H1 (cell line): ENCODE results near the gene GALNT17. TPM values are rescaled to one million over a fixed set of nuclear protein-coding genes. Genes with fewer than 3 reads are reported as not detected.

ENCODE experiments used
- BACH1 ChIP-seq: IDR thresholded peaks from 2 replicates; pipeline ENCODE4 v1.6.1; 2012; ENCODE audit warnings: low read length, improper control_type of control experiment
- CHD7 ChIP-seq: fragments of 300-600 bp; sonication (generic); IDR thresholded peaks from 2 replicates; pipeline ENCODE4 v1.7.1; 2012; ENCODE audit warnings: low read length, moderate library complexity, mild to moderate bottlenecking, inconsistent platforms; ENCODE audit not compliant: insufficient replicate concordance
- CTCF ChIP-seq, 3 experiments: IDR thresholded peaks; 1 replicate in 2 of 3; 2 replicates in 1 of 3; pipeline versions ENCODE4 v1.5.1 to v1.6.1; 2011; ENCODE audit warnings: low read length in 3 of 3, mild to moderate bottlenecking in 3 of 3, inconsistent platforms in 2 of 3, low read depth in 1 of 3, moderate library complexity in 1 of 3; ENCODE audit not compliant: insufficient read depth in 1 of 3; ENCODE audit errors: control extremely low read depth in 1 of 3
- EP300 ChIP-seq, 2 experiments: IDR thresholded peaks; 1 replicate in 1 of 2; 2 replicates in 1 of 2; pipeline ENCODE4 v1.6.1; 2011 to 2012; ENCODE audit warnings: low read depth in 2 of 2, low read length in 2 of 2, mild to moderate bottlenecking in 2 of 2, borderline replicate concordance in 1 of 2, inconsistent platforms in 1 of 2, moderate library complexity in 1 of 2
- FOSL1 ChIP-seq: IDR thresholded peaks from 2 replicates; pipeline ENCODE4 v1.6.1; 2011; ENCODE audit warnings: mild to moderate bottlenecking, low read depth, low read length, moderate library complexity; ENCODE audit not compliant: insufficient read depth
- KDM5A ChIP-seq: fragments of 200-600 bp; IDR thresholded peaks from 2 replicates; pipeline ENCODE4 v1.7.1; 2012; ENCODE audit warnings: mild to moderate bottlenecking, low read length, inconsistent platforms, mixed read lengths
- SIRT6 ChIP-seq: IDR thresholded peaks from one replicate; pipeline ENCODE4 v1.7.1; 2012; ENCODE audit warnings: low read length, inconsistent platforms
- polyA plus RNA-seq, 7 experiments: library from polyadenylated mRNA; depleted of rRNA in 3 of 7; stranded (reverse) in 5 of 7; unstranded in 2 of 7; fragments of >200 nt in 5 of 7; fragments of 200-250 nt in 2 of 7; gene quantifications; 1 replicate in 5 of 7; 2 replicates in 1 of 7; 4 replicates in 1 of 7; pipeline versions ENCODE4 v1.2.1 to v1.2.3, GENCODE V29; 2011 to 2013; ENCODE audit warnings: missing spikeins in 2 of 7, mixed read lengths in 2 of 7
- total RNA-seq: library from RNA; stranded (reverse); fragmentation: NEBNext Ultra II Directional; extraction: Animal tissue kit (Norgen Biotek cat#: 25700); gene quantifications from 2 replicates; pipeline ENCODE4 v1.2.1, GENCODE V29; 2021

The GALNT17 gene
- total and polyA plus RNA-seq, 2 of the 8 experiments (the other 6 are each of a cell fraction or from before 2014, with no cell fraction given) = 37.7 to 47.0 TPM

DNA sequence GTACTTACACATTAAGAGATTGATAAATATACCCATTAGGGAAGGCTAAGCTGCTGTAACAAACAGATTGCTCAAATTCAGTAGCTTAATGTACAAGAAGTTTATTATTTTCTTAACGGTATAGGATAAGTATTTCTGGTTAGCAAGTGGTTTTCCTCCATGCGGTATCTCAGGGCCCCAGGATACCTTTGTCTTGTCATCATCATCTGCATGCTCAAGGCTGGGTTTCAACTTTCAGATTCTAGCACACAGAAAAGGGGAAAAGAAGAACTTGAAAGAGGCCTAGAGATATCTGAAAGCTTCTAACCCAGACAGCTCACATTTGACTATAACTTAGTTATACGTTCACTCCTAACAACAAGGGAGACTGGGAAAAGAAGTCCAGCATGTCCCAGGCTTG, 11.8 kb upstream of the GALNT17 start (continued):
- no peak for TF ChIP-seq CHD7
- no peak for TF ChIP-seq CTCF (IDR thresholded peaks at IDR 0.05; ENCODE audit: control extremely low read depth in 1 of 3, insufficient read depth in 1 of 3, low read depth in 1 of 3, low read length in 3 of 3)
- TF ChIP-seq FOSL1 = no peak
- no peak for TF ChIP-seq SIRT6
- TF ChIP-seq EP300 (IDR thresholded peaks at IDR 0.05; ENCODE audit: borderline replicate concordance in 1 of 2, low read depth in 2 of 2, low read length in 2 of 2) = no peak
- TF ChIP-seq KDM5A = no peak
- TF ChIP-seq BACH1 = no peak
